Fibroblast of villous mesenchyme (primary cell): ENCODE measurements around the gene GPR39. TPM values are rescaled to one million over a fixed set of nuclear protein-coding genes. Genes with fewer than 3 reads are reported as not detected.

Experiments used
- DNase-seq: peaks from one replicate; pipeline ENCODE4 v3.0.0-alpha.2; 2010; ENCODE audit warnings: low read depth
- H3K4me3 ChIP-seq: 2 replicates; pipeline ENCODE4 v1.5.1; 2011; ENCODE audit warnings: low read depth, mild to moderate bottlenecking, low read length
- CTCF ChIP-seq: IDR thresholded peaks from 2 replicates; pipeline ENCODE4 v1.5.1; 2012; ENCODE audit warnings: low read depth, mild to moderate bottlenecking, low read length; ENCODE audit not compliant: insufficient read depth
- total RNA-seq: library from RNA; depleted of rRNA; stranded (reverse); fragments of >200 nt; gene quantifications from 2 replicates; pipeline ENCODE4 v1.2.3, GENCODE V29; 2012

The GPR39 gene
- total RNA-seq, 1 donor, result 5.6 TPM

- no peak overlapping the region for H3K4me3 ChIP-seq
- peak; percentile 56 for TF ChIP-seq CTCF
- DNase-seq, result peak; percentile 70
Observed at GRCh38 chr2:132547090-132547687, 130.6 kb downstream of the GPR39 start.

DNA sequence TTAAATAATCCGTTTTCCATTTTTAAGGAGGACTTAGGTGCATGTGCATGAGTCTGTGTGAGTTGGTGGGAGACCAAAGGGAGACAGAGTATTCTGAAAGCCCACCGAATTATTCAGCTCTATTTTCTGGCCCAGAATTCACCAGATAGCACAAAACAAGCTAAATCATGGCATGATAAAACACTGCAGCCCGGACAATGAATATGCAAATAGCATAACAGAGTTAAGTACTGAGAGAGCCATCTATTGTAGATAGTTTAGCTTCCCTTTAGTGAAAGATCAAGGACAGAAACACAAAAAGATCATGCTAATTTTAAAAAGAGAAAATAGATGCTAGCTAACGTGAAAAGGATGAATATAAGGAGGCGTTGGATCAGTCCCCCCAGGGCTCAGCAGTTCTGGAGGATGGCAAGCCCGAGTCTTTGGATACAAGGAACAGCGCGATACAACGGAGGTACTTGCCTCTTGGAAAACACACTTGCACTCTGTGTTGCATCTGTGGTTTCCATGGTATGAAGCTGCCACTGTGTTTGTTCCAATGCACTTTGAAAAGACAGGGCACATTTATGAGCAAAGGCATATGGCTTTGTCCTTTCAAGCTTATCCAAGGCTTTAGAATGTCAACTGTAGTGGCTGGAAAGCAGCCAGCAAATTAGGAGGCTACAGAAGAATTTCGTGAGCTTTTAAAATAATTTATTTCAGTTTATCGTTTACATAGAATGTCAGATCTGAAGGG, 133.5 kb downstream of the GPR39 start:
- TF ChIP-seq CTCF, result no peak
- H3K4me3 ChIP-seq, result no peak overlapping the region
- DNase-seq, result no peak

- DNase-seq, result no peak
- no peak for TF ChIP-seq CTCF
- H3K4me3 ChIP-seq, result no peak overlapping the region
Observed at GRCh38 chr2:132550946-132551345, 134.3 kb downstream of the GPR39 start.

DNA sequence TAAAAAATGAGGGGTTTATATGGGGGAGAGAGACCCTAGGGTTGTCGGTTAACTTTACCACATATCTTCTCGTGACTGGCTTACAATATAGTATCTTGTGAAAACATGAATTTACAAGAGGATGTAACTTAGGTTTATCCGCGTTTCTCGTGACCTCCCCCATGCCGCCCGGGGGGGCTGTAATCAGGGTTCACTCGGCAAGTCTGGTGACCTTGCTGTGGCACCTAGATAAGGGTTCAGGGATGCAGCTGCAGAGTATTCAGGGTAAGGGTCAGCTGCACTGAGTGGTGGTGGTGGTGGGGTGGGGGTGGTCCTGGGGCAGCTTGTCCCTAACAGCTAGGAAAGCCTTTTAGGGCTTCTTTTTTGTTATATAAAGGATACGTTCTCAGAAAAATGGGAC, 141.1 kb downstream of the GPR39 start:
- no peak for TF ChIP-seq CTCF
- no peak overlapping the region for H3K4me3 ChIP-seq
- DNase-seq, result no peak

DNA sequence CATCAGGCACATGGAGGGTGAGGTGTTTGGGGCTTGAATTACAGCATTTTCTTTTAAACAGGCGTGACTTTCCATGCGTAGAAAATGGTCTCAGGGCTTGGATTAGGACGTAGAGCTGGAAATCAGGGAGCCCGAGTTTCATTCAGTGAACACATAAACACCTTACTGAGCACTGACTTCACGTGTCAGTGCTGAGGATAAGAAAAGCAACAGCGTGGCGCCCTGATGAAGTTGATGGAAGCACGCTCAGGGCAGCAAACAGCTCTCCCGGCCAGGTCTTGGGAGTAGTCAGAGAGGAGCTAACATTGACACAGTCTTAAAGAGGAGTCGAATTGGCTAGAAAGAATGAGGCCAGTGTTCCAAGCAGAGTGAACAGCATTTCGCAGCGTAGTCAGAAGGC, 142.7 kb downstream of the GPR39 start:
- no peak for DNase-seq
- no peak for TF ChIP-seq CTCF

DNA sequence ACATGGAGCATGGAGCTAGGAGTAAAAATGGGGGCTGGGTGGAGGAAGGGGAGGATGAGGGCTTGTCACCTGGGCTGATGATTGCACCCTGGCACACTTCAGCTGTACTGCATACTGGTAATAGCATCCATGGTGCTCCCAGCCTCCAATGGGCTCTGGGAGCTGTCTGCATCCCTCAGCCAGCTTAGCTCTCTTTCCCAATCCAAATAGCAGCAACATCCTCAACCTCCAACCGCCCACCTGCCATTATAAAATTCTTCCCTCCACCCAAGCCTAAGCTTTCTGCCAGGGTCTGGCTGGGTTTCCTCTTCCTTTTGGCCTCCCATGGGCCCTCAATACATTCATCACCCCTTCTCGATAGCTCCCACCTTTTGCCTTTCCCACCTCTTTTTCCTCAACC, 143.3 kb downstream of the GPR39 start:
- no peak for TF ChIP-seq CTCF
- no peak overlapping the region for H3K4me3 ChIP-seq
- no peak for DNase-seq

More for the DNA sequence above, 142.7 kb downstream of the GPR39 start:
- H3K4me3 ChIP-seq, result no peak overlapping the region
